ENCODE measurements around the gene PLA2G4F.

- TF ChIP-seq CTCF (IDR thresholded peaks at IDR 0.05) (no peak), POLR2A (IDR thresholded peaks at IDR 0.05) (no peak), POLR2AphosphoS5 (IDR thresholded peaks at IDR 0.05) (no peak)
These were observed 49.0 kb downstream of the PLA2G4F start for GRCh38 chr15:42107473-42107872.
